ENCODE measurements around the gene MED12. TPM values are rescaled to one million over a fixed set of nuclear protein-coding genes. Genes with fewer than 3 reads are reported as not detected.

Gene MED12
- total and polyA plus RNA-seq, 7 donors = 4.9 to 27.6 (median 17.4) TPM

- Histone ChIP-seq H3K36me3 (no peaks in the 10 kb centered on the region), H3K9me3 (no peaks in the 10 kb centered on the region), H3K4me1 (no peaks in the 10 kb centered on the region), H3K27ac (no peak within 1 kb of the TSS), H3K4me3 (no peak within 1 kb of the TSS), H3K27me3 (no peaks in the 10 kb centered on the region)
- DNase-seq = no peak
- intact Hi-C loops (cut with DNase I) = loop anchor here (10.0 kb wide), 1 partner anchor 1144 kb away; no protein-coding TSS in a partner anchor
- WGBS, 2 donors = 33 to 38% methylated on average over 8 of the region's 8 CpGs
- TF ChIP-seq POLR2AphosphoS5 (IDR thresholded peaks at IDR 0.05) (peak in 1 of 4 donors; percentile 21), POLR2A (IDR thresholded peaks at IDR 0.05) (peak in 1 of 2 donors; percentile 20), EP300 (IDR thresholded peaks at IDR 0.05) (no peak)
Observed at GRCh38 chrX:71111141-71111843, 7.1 kb upstream of the MED12 start, which contains the start of gene IL2RG. IL2RG (minus strand) TSS chrX:71111577; CDS start chrX:71111539, 38 bp downstream.

GRCh38 chrX:71111921-71112431, 6.4 kb upstream of the MED12 start:
- Histone ChIP-seq H3K4me1 (no peaks in the 10 kb centered on the region), H3K27ac (no peak overlapping the region), H3K27me3 (no peaks in the 10 kb centered on the region), H3K9me3 (no peaks in the 10 kb centered on the region), H3K36me3 (no peaks in the 10 kb centered on the region), H3K4me3 (no peak overlapping the region)
- 26 to 46% methylated on average over 5 of the region's 5 CpGs for WGBS, 2 donors
- no peak for DNase-seq
- TF ChIP-seq, protein P1, sequence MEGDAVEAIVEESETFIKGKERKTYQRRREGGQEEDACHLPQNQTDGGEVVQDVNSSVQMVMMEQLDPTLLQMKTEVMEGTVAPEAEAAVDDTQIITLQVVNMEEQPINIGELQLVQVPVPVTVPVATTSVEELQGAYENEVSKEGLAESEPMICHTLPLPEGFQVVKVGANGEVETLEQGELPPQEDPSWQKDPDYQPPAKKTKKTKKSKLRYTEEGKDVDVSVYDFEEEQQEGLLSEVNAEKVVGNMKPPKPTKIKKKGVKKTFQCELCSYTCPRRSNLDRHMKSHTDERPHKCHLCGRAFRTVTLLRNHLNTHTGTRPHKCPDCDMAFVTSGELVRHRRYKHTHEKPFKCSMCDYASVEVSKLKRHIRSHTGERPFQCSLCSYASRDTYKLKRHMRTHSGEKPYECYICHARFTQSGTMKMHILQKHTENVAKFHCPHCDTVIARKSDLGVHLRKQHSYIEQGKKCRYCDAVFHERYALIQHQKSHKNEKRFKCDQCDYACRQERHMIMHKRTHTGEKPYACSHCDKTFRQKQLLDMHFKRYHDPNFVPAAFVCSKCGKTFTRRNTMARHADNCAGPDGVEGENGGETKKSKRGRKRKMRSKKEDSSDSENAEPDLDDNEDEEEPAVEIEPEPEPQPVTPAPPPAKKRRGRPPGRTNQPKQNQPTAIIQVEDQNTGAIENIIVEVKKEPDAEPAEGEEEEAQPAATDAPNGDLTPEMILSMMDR (IDR thresholded peaks at IDR 0.05) = no peak
- TF ChIP-seq POLR2A (IDR thresholded peaks at IDR 0.05) (no peak), EP300 (IDR thresholded peaks at IDR 0.05) (no peak), POLR2AphosphoS5 (IDR thresholded peaks at IDR 0.05) (no peak)
- intact Hi-C loops (cut with DNase I) = loop anchor here (10.0 kb wide), 1 partner anchor 1143 kb away; no protein-coding TSS in a partner anchor

GRCh38 chrX:71117358-71117757, 1.0 kb upstream of the MED12 start:
- H3K9me3 ChIP-seq = no peaks in the 10 kb centered on the region
- WGBS, 2 donors = 67 to 89% methylated on average over 10 of the region's 10 CpGs
- H3K4me1 ChIP-seq = peaks cover 0 to 15% (median 4%) of the 10 kb centered on the region in 4 donors
- H3K36me3 ChIP-seq = peaks cover 0 to 20% (median 3%) of the 10 kb centered on the region in 4 donors
- no peak for TF ChIP-seq EP300 (IDR thresholded peaks at IDR 0.05)
- TF ChIP-seq, protein P1 (IDR thresholded peaks at IDR 0.05) = no peak
- TF ChIP-seq POLR2AphosphoS5 (IDR thresholded peaks at IDR 0.05) = no peak
- no peak for DNase-seq
- no peaks in the 10 kb centered on the region for H3K27me3 ChIP-seq
- intact Hi-C loops (cut with DNase I) = loop anchor here (10.0 kb wide), 1 partner anchor 1137 kb away; no protein-coding TSS in a partner anchor
- H3K4me3 ChIP-seq = no peak overlapping the region
- peak overlapping the region in 1 of 4 donors; percentile 76 for H3K27ac ChIP-seq

DNA sequence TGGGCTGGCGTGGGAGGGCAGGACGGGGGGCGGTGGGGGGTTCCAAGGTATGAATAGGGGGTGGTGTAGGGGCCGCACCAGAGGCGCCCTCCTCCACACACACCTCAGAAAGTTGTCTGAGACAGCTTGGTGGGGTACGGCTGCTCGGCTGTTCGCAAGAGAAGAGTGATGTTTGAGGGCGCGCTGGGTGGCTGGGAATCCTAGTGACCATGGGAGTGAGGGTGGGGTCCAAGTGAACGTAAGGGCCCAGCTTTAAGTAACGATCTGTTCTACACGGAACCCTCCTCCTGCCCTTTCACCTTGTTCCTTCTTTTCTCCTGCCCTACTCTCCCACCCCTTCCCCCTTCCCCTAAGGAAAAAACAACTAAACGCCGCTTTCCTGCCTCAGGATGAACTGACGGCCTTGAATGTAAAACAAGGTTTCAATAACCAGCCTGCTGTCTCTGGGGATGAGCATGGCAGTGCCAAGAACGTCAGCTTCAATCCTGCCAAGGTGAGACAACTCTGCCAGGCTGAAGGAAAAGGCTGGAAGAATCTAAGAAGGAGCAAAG, 664 bp downstream of the MED12 start:
- intact Hi-C loops (cut with DNase I) = loop anchor here (10.0 kb wide), 1 partner anchor 1136 kb away; no protein-coding TSS in a partner anchor
- 1 to 2% methylated on average over 15 to 16 of the region's 17 CpGs for WGBS, 2 donors
- Histone ChIP-seq H3K27me3 (no peaks in the 10 kb centered on the region), H3K9me3 (no peaks in the 10 kb centered on the region), H3K4me1 (peaks cover 0 to 15% (median 4%) of the 10 kb centered on the region in 4 donors), H3K27ac (peak overlapping the region; percentile 76 to 87 (median 80)), H3K4me3 (peak overlapping the region; percentile 51 to 63 (median 62)), H3K36me3 (peaks cover 0 to 37% (median 10%) of the 10 kb centered on the region in 4 donors)
- no peak for TF ChIP-seq POLR2A (IDR thresholded peaks at IDR 0.05)
- TF ChIP-seq EP300 (IDR thresholded peaks at IDR 0.05) = no peak
- TF ChIP-seq, protein P1 (IDR thresholded peaks at IDR 0.05) = no peak
- TF ChIP-seq POLR2AphosphoS5 (IDR thresholded peaks at IDR 0.05) = no peak
- DNase-seq = no peak
